ENCODE measurements around the gene SCN5A. TPM values are rescaled to one million over a fixed set of nuclear protein-coding genes. Genes with fewer than 3 reads are reported as not detected.

The SCN5A gene
- total and polyA plus RNA-seq, 2 experiments from 2014 or later, result not detected

GRCh38 chr3:38600551-38600950, 48.9 kb downstream of the SCN5A start:
- Histone ChIP-seq H4K20me1 (ENCODE audit: insufficient read depth) (no peaks in the 10 kb centered on the region), H3K9ac (no peak overlapping the region), H3K4me2 (ENCODE audit: unreplicated experiment) (no peak overlapping the region), H3K4me1 (ENCODE audit: insufficient read depth) (no peaks in the 10 kb centered on the region), H3K4me3 (no peak overlapping the region), H3K9me3 (ENCODE audit: low read depth) (no peaks in the 10 kb centered on the region), H3K27ac (no peak overlapping the region), H2AFZ (no peak overlapping the region), H3K79me2 (ENCODE audit: insufficient read depth) (no peaks in the 10 kb centered on the region), H3K27me3 (replicated peaks; ENCODE audit: insufficient read depth) (peaks cover 3% of the 10 kb centered on the region; the same call in 1 of the 2 replicates), H3K36me3 (ENCODE audit: low read depth) (no peaks in the 10 kb centered on the region), H3K9me2 (ENCODE audit: insufficient read depth) (no peaks in the 10 kb centered on the region), H3F3A (ENCODE audit: insufficient read depth) (no peaks in the 10 kb centered on the region)
- no peak for TF ChIP-seq EZH2phosphoT487 (IDR thresholded peaks at IDR 0.05; ENCODE audit: insufficient read depth, low read depth)
- WGBS, 2 experiments (ENCODE audit: low coverage in 1 of 2, low lambda C conversion rate in 2 of 2, missing lambda C conversion rate in 2 of 2), result 38 to 47% methylated on average over 1 of the region's 1 CpG
- DNase-seq, result no peak
- in situ Hi-C loops (cut with MboI), result no loop called here

DNA sequence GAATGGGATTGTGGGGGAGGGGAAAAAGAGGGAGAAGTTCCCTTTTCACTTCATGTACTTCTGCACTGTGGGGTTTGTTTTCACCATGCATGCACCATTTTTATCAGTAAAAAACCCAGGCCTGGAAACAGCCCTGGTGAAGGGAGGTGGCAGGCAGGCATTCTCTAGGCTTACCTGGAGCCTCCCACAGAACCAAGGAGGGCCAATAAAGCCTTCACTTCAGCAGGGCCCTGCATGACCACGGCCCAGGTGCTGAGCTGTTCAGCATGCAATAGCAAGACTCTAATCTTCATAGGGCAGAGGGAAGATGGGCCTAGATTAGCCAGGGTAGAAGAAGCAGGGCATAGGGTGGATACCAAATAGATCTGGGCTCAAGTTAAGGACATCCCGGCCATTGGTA, 49.6 kb downstream of the SCN5A start:
- 35 to 49% methylated on average over 2 of the region's 2 CpGs for WGBS, 2 experiments (ENCODE audit: low coverage in 1 of 2, low lambda C conversion rate in 2 of 2, missing lambda C conversion rate in 2 of 2)
- no peak overlapping the region for H3K27ac ChIP-seq
- no peak overlapping the region for H3K4me3 ChIP-seq
- H3K9me2 ChIP-seq (ENCODE audit: insufficient read depth), result no peaks in the 10 kb centered on the region
- no peaks in the 10 kb centered on the region for H3K4me1 ChIP-seq (ENCODE audit: insufficient read depth)
- H3K79me2 ChIP-seq (ENCODE audit: insufficient read depth), result no peaks in the 10 kb centered on the region
- H3K4me2 ChIP-seq (ENCODE audit: unreplicated experiment), result no peak overlapping the region
- H3K9me3 ChIP-seq (ENCODE audit: low read depth), result no peaks in the 10 kb centered on the region
- DNase-seq, result no peak
- no peaks in the 10 kb centered on the region for H3F3A ChIP-seq (ENCODE audit: insufficient read depth)
- H4K20me1 ChIP-seq (ENCODE audit: insufficient read depth), result no peaks in the 10 kb centered on the region
- H3K27me3 ChIP-seq (replicated peaks; ENCODE audit: insufficient read depth), result peaks cover 9% of the 10 kb centered on the region; the same call in 1 of the 2 replicates
- TF ChIP-seq EZH2 (IDR thresholded peaks at IDR 0.05; ENCODE audit: insufficient read depth, poor library complexity, severe bottlenecking), result no peak
- no peak for TF ChIP-seq EZH2phosphoT487 (IDR thresholded peaks at IDR 0.05; ENCODE audit: insufficient read depth, low read depth)
- H3K9ac ChIP-seq, result no peak overlapping the region
- in situ Hi-C loops (cut with MboI), result no loop called here
- no peaks in the 10 kb centered on the region for H3K36me3 ChIP-seq (ENCODE audit: low read depth)
- no peak overlapping the region for H2AFZ ChIP-seq

DNA sequence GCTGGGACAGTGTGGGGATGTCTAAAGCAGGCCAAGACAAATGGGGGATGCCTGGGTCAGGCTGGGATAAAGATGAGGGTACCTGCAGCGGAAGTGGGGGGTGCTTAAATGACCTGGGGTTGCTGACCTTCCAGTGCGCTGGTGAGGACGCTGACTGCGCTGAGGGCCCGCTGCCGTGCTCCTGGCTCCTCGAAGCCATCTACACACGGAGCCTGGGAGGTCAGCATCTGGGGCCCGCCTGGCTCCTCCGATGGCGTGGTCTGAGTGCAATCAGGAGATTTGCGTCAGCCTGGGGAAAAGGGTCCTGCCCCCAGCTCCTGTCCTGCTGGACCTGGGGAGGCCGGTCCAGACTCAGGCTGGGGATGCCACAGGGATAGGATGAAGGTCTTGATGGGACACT, 50.7 kb downstream of the SCN5A start:
- H3K9me2 ChIP-seq (ENCODE audit: insufficient read depth), result no peaks in the 10 kb centered on the region
- no peaks in the 10 kb centered on the region for H3K36me3 ChIP-seq (ENCODE audit: low read depth)
- H3K27me3 ChIP-seq (replicated peaks; ENCODE audit: insufficient read depth), result peaks cover 10% of the 10 kb centered on the region; the same call in 1 of the 2 replicates
- in situ Hi-C loops (cut with MboI), result no loop called here
- no peaks in the 10 kb centered on the region for H3K9me3 ChIP-seq (ENCODE audit: low read depth)
- no peak overlapping the region for H2AFZ ChIP-seq
- no peak overlapping the region for H3K27ac ChIP-seq
- no peaks in the 10 kb centered on the region for H3F3A ChIP-seq (ENCODE audit: insufficient read depth)
- no peaks in the 10 kb centered on the region for H4K20me1 ChIP-seq (ENCODE audit: insufficient read depth)
- 58 to 66% methylated on average over 13 of the region's 13 CpGs for WGBS, 2 experiments (ENCODE audit: low coverage in 1 of 2, low lambda C conversion rate in 2 of 2, missing lambda C conversion rate in 2 of 2)
- no peaks in the 10 kb centered on the region for H3K79me2 ChIP-seq (ENCODE audit: insufficient read depth)
- no peaks in the 10 kb centered on the region for H3K4me1 ChIP-seq (ENCODE audit: insufficient read depth)
- no peak overlapping the region for H3K4me3 ChIP-seq
- H3K9ac ChIP-seq, result no peak overlapping the region
- no peak overlapping the region for H3K4me2 ChIP-seq (ENCODE audit: unreplicated experiment)
- no peak for TF ChIP-seq EZH2 (IDR thresholded peaks at IDR 0.05; ENCODE audit: insufficient read depth, poor library complexity, severe bottlenecking)
- TF ChIP-seq EZH2phosphoT487 (IDR thresholded peaks at IDR 0.05; ENCODE audit: insufficient read depth, low read depth), result no peak
- no peak for DNase-seq

DNA sequence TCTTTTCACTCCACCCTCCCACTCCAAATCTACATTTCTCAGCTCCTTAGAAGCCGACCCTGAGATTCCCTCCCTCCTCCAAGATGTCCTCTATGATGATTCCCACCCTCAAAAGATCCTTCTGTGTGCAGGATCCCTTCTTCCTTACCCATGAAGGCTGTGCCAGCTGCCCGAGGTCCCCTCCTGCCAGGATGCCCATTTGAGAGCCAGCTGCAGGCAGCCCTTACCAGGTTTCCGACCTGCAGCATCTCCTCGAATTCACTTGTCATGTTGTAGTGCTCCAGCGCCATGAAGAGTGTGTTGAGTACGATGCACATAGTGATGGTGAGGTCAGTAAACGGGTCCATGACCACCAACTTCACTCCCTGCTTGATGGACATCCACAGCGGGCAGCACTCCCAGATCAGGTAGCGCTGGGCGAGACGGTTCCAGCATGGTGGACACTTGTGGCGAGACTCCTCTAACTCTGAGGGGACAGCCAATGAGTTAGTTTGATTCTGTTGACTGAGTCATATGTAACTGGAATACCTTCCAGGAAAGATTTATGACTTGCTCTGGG, 51.9 kb downstream of the SCN5A start:
- in situ Hi-C loops (cut with MboI), result no loop called here
- WGBS, 2 experiments (ENCODE audit: low coverage in 1 of 2, low lambda C conversion rate in 2 of 2, missing lambda C conversion rate in 2 of 2), result 61 to 65% methylated on average over 12 of the region's 12 CpGs

GRCh38 chr3:38595393-38595792, 54.1 kb downstream of the SCN5A start:
- no peaks in the 10 kb centered on the region for H3K79me2 ChIP-seq (ENCODE audit: insufficient read depth)
- H2AFZ ChIP-seq, result no peak overlapping the region
- H3K27me3 ChIP-seq (replicated peaks; ENCODE audit: insufficient read depth), result peaks cover 25% of the 10 kb centered on the region
- 50 to 56% methylated on average over 6 of the region's 6 CpGs for WGBS, 2 experiments (ENCODE audit: low coverage in 1 of 2, low lambda C conversion rate in 2 of 2, missing lambda C conversion rate in 2 of 2)
- no peak overlapping the region for H3K4me3 ChIP-seq
- H3K9me3 ChIP-seq (ENCODE audit: low read depth), result no peaks in the 10 kb centered on the region
- H3K27ac ChIP-seq, result no peak overlapping the region
- H4K20me1 ChIP-seq (ENCODE audit: insufficient read depth), result no peaks in the 10 kb centered on the region
- H3K4me1 ChIP-seq (ENCODE audit: insufficient read depth), result no peaks in the 10 kb centered on the region
- in situ Hi-C loops (cut with MboI), result no loop called here
- no peak overlapping the region for H3K4me2 ChIP-seq (ENCODE audit: unreplicated experiment)
- no peak overlapping the region for H3K9ac ChIP-seq
- H3K36me3 ChIP-seq (ENCODE audit: low read depth), result no peaks in the 10 kb centered on the region
- no peaks in the 10 kb centered on the region for H3K9me2 ChIP-seq (ENCODE audit: insufficient read depth)
- DNase-seq, result no peak
- TF ChIP-seq EZH2 (IDR thresholded peaks at IDR 0.05; ENCODE audit: insufficient read depth, poor library complexity, severe bottlenecking) (no peak), EZH2phosphoT487 (IDR thresholded peaks at IDR 0.05; ENCODE audit: insufficient read depth, low read depth) (no peak)
- no peaks in the 10 kb centered on the region for H3F3A ChIP-seq (ENCODE audit: insufficient read depth)

More for the DNA sequence above, 51.9 kb downstream of the SCN5A start:
- no peak for TF ChIP-seq EZH2phosphoT487 (IDR thresholded peaks at IDR 0.05; ENCODE audit: insufficient read depth, low read depth)
- no peak for TF ChIP-seq EZH2 (IDR thresholded peaks at IDR 0.05; ENCODE audit: insufficient read depth, poor library complexity, severe bottlenecking)
- H3K27me3 ChIP-seq (replicated peaks; ENCODE audit: insufficient read depth), result peaks cover 10% of the 10 kb centered on the region; the same call in 1 of the 2 replicates
- no peak overlapping the region for H3K9ac ChIP-seq
- H3F3A ChIP-seq (ENCODE audit: insufficient read depth), result no peaks in the 10 kb centered on the region
- H3K79me2 ChIP-seq (ENCODE audit: insufficient read depth), result no peaks in the 10 kb centered on the region
- no peak for DNase-seq
- H3K4me1 ChIP-seq (ENCODE audit: insufficient read depth), result no peaks in the 10 kb centered on the region
- H3K9me3 ChIP-seq (ENCODE audit: low read depth), result no peaks in the 10 kb centered on the region
- no peak overlapping the region for H3K27ac ChIP-seq
- H3K9me2 ChIP-seq (ENCODE audit: insufficient read depth), result no peaks in the 10 kb centered on the region
- no peak overlapping the region for H3K4me3 ChIP-seq
- no peaks in the 10 kb centered on the region for H3K36me3 ChIP-seq (ENCODE audit: low read depth)
- H4K20me1 ChIP-seq (ENCODE audit: insufficient read depth), result no peaks in the 10 kb centered on the region
- H2AFZ ChIP-seq, result no peak overlapping the region
- no peak overlapping the region for H3K4me2 ChIP-seq (ENCODE audit: unreplicated experiment)

Measured in GM23248 (cell line).